K562 (cell line): ENCODE results near the gene SH3BGRL3. TPM values are rescaled to one million over a fixed set of nuclear protein-coding genes. Genes with fewer than 3 reads are reported as not detected.
A peak's percentile ranks its signal among the peaks of the same experiment; 100 is the strongest.

Experiments used
- CBX5 ChIP-seq: IDR thresholded peaks from 2 replicates; pipeline ENCODE4 v1.6.1; 2014; ENCODE audit warnings: low read depth, borderline replicate concordance
- ETV1 ChIP-seq: fragments of 450-650 bp; conservative IDR thresholded peaks from 2 replicates; pipeline ENCODE4 v1.6.1; 2016; ENCODE audit warnings: missing genetic modification characterization, control low read depth, low read depth, missing compliant biosample characterization
- GABPB2 ChIP-seq: fragments of 250-450 bp; sonication (Bioruptor Pico); conservative IDR thresholded peaks from 2 replicates; pipeline ENCODE4 v1.5.1; 2021; ENCODE audit warnings: mild to moderate bottlenecking
- HDAC1 ChIP-seq, 2 experiments: fragments of 450-650 bp; IDR thresholded peaks; 2 replicates each; pipeline ENCODE4 v1.6.1; 2016 to 2017; ENCODE audit warnings: inconsistent platforms in 1 of 2, mild to moderate bottlenecking in 1 of 2, moderate library complexity in 1 of 2
- HMG20B ChIP-seq: fragments of 250-450 bp; sonication (Bioruptor Pico); IDR thresholded peaks from 2 replicates; pipeline ENCODE4 v1.5.0; 2021; ENCODE audit warnings: mild to moderate bottlenecking
- MXI1 ChIP-seq: IDR thresholded peaks from 2 replicates; pipeline ENCODE4 v1.6.1; 2011; ENCODE audit warnings: low read depth, mild to moderate bottlenecking, improper control_type of control experiment, low read length
- NEUROD1 ChIP-seq: fragments of 150-350 bp; IDR thresholded peaks from 2 replicates; pipeline ENCODE4 v1.6.1; 2014; ENCODE audit warnings: borderline replicate concordance, low read length, low read depth; ENCODE audit not compliant: partially characterized antibody
- NR2C1 ChIP-seq, 2 experiments: fragments of 450-650 bp; IDR thresholded peaks; 2 replicates each; pipeline ENCODE4 v1.6.1; 2017; ENCODE audit warnings: mild to moderate bottlenecking in 2 of 2, antibody characterized with exemption in 1 of 2, inconsistent platforms in 1 of 2, missing compliant biosample characterization in 1 of 2, missing genetic modification characterization in 1 of 2
- PURB ChIP-seq: sonication (generic); formaldehyde crosslinking; IDR thresholded peaks from 2 replicates; pipeline ENCODE4 v1.9.0; 2021; ENCODE audit warnings: low read depth, mild to moderate bottlenecking, missing genetic modification reagents
- RCOR1 ChIP-seq, 2 experiments: IDR thresholded peaks; 2 replicates each; pipeline ENCODE4 v1.6.1; 2012; ENCODE audit warnings: low read depth in 2 of 2, low read length in 2 of 2, borderline replicate concordance in 1 of 2, improper control_type of control experiment in 1 of 2
- SIN3A ChIP-seq, 2 experiments: fragments of 150-350 bp in 1 of 2; IDR thresholded peaks; 2 replicates each; pipeline ENCODE4 v1.6.1; 2011 to 2016; ENCODE audit warnings: borderline replicate concordance in 2 of 2, low read depth in 2 of 2, low read length in 2 of 2, mild to moderate bottlenecking in 2 of 2, moderate library complexity in 2 of 2; ENCODE audit not compliant: control insufficient read depth in 1 of 2
- SMAD3 ChIP-seq: fragments of 450-650 bp; formaldehyde crosslinking; conservative IDR thresholded peaks from 2 replicates; pipeline ENCODE4 v1.4.0; 2020; ENCODE audit warnings: mild to moderate bottlenecking
- SMAD4 ChIP-seq: fragments of 250-450 bp; sonication (Bioruptor Pico); conservative IDR thresholded peaks from 2 replicates; pipeline ENCODE4 v1.8.0; 2021; ENCODE audit warnings: inconsistent platforms, mild to moderate bottlenecking, moderate library complexity
- TAF7 ChIP-seq: fragments of 450-650 bp; IDR thresholded peaks from 2 replicates; pipeline ENCODE4 v1.6.1; 2016; ENCODE audit warnings: missing genetic modification characterization, missing compliant biosample characterization
- ZFP30 ChIP-seq: fragments of 250-450 bp; sonication (Bioruptor Pico); IDR thresholded peaks from 2 replicates; pipeline ENCODE4 v1.8.0; 2022; ENCODE audit warnings: moderate library complexity, mild to moderate bottlenecking, inconsistent platforms, borderline replicate concordance
- ZKSCAN3 ChIP-seq: fragments of 250-450 bp; sonication (Bioruptor Pico); IDR thresholded peaks from 2 replicates; pipeline ENCODE4 v1.4.0; 2020
- polyA plus RNA-seq, 8 experiments: library from polyadenylated mRNA; depleted of rRNA in 4 of 8; stranded (reverse) in 5 of 8; unstranded in 3 of 8; fragments of >200 nt; fragmentation: Nextera tagmentation in 2 of 8; fragmentation: Illumina TruSeq in 1 of 8; extraction: Ambion mirVana in 2 of 8; extraction: Trizol in 1 of 8; gene quantifications; 2 replicates each; pipeline versions ENCODE4 v1.2.1 to v1.2.3, GENCODE V29; 2011 to 2014; ENCODE audit warnings: inconsistent platforms in 1 of 8, missing spikeins in 1 of 8
- total RNA-seq, 7 experiments: library from RNA; depleted of rRNA in 6 of 7; stranded (reverse); fragments of >200 nt in 6 of 7; fragmentation: Illumina TruSeq in 2 of 7; extraction: Trizol in 2 of 7; gene quantifications; 2 replicates each; pipeline versions ENCODE4 v1.2.1 to v1.2.3, GENCODE V29; 2011 to 2021; ENCODE audit warnings: low replicate concordance in 1 of 7
- TF ChIP-seq, protein P1 (sequence below): fragments of 250-450 bp; sonication (Bioruptor Pico); IDR thresholded peaks from 2 replicates; pipeline ENCODE4 v1.9.0; 2021; ENCODE audit warnings: mild to moderate bottlenecking, inconsistent platforms
- TF ChIP-seq, protein P2 (sequence below): sonication (generic); formaldehyde crosslinking; IDR thresholded peaks from 2 replicates; pipeline ENCODE4 v1.4.0; 2020; ENCODE audit warnings: mild to moderate bottlenecking, missing genetic modification reagents
- TF ChIP-seq, protein P3 (sequence below): fragments of 450-650 bp; IDR thresholded peaks from 2 replicates; pipeline ENCODE4 v1.6.1; 2016; ENCODE audit warnings: low read depth, mild to moderate bottlenecking, moderate library complexity
- TF ChIP-seq, protein P4 (sequence below): sonication (generic); formaldehyde crosslinking; IDR thresholded peaks from 2 replicates; pipeline ENCODE4 v1.8.0; 2022; ENCODE audit warnings: mild to moderate bottlenecking, missing genetic modification reagents

SH3BGRL3 gene
- total and polyA plus RNA-seq, 9 of the 15 experiments (the other 6 are each of a cell fraction or from before 2014, with no cell fraction given): 30.3 to 140 (median 54.2) TPM

DNA sequence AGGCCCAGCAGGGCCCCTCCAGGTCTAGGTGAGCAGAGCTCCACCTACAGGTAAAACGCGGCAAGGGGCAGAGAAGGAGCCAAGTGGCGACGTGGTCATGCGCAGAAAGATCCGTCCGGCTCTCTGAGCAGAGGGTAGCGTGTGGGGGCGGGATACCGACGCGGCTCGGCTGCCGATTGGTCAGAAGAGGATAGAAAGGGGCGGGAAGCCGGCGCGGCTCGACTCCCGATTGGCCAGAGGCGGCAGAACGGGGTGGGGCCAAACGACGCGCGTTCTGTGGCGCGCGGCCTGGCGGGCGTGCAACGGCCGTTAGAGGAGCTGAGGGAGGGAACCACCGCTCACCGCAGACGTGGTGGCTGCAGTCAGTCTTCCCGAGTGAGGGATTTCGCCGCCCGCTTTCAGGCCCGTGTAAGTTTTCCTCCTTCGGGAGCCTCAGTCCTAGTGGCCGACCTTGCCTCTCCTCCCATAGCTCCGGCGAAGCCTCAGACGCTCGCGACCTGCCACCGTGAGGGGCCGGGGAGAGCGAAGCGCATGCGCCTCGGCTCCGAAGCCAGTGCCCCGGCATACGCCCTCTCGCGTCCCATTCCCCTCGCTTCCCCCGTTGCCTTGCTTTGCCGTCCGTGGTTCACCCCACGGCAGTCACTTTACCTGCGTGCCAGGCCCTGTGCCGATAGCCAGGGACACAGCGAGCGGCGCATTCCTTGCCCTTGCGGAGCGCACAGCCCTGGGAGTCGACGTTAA is 45.8 kb upstream of the SH3BGRL3 start, which contains the start of gene CEP85 (continued):
- TF ChIP-seq, protein P1, sequence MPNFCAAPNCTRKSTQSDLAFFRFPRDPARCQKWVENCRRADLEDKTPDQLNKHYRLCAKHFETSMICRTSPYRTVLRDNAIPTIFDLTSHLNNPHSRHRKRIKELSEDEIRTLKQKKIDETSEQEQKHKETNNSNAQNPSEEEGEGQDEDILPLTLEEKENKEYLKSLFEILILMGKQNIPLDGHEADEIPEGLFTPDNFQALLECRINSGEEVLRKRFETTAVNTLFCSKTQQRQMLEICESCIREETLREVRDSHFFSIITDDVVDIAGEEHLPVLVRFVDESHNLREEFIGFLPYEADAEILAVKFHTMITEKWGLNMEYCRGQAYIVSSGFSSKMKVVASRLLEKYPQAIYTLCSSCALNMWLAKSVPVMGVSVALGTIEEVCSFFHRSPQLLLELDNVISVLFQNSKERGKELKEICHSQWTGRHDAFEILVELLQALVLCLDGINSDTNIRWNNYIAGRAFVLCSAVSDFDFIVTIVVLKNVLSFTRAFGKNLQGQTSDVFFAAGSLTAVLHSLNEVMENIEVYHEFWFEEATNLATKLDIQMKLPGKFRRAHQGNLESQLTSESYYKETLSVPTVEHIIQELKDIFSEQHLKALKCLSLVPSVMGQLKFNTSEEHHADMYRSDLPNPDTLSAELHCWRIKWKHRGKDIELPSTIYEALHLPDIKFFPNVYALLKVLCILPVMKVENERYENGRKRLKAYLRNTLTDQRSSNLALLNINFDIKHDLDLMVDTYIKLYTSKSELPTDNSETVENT (CRISPR knock-in tag): peak; percentile 90
- TF ChIP-seq RCOR1 (IDR thresholded peaks at IDR 0.05; ENCODE audit: borderline replicate concordance in 1 of 2, low read depth in 2 of 2, low read length in 2 of 2): peak in 1 of 2 experiments; percentile 54; a peak in 1 of 4 replicates
- peak in 1 of 2 experiments; percentile 55; a peak in 1 of 4 replicates for TF ChIP-seq SIN3A (IDR thresholded peaks at IDR 0.05; ENCODE audit: borderline replicate concordance in 2 of 2, control insufficient read depth in 1 of 2, low read depth in 2 of 2, low read length in 2 of 2)
- TF ChIP-seq, protein P2, sequence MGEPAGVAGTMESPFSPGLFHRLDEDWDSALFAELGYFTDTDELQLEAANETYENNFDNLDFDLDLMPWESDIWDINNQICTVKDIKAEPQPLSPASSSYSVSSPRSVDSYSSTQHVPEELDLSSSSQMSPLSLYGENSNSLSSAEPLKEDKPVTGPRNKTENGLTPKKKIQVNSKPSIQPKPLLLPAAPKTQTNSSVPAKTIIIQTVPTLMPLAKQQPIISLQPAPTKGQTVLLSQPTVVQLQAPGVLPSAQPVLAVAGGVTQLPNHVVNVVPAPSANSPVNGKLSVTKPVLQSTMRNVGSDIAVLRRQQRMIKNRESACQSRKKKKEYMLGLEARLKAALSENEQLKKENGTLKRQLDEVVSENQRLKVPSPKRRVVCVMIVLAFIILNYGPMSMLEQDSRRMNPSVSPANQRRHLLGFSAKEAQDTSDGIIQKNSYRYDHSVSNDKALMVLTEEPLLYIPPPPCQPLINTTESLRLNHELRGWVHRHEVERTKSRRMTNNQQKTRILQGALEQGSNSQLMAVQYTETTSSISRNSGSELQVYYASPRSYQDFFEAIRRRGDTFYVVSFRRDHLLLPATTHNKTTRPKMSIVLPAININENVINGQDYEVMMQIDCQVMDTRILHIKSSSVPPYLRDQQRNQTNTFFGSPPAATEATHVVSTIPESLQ (CRISPR knock-in tag): peak; percentile 96; the same call in 1 of the 2 replicates
- TF ChIP-seq SMAD3: no peak; the same call in 1 of the 2 replicates
- TF ChIP-seq NR2C1 (IDR thresholded peaks at IDR 0.05): no peak
- TF ChIP-seq NR2C1 (tag; IDR thresholded peaks at IDR 0.05): no peak
- no peak for TF ChIP-seq HMG20B (CRISPR knock-in tag)
- TF ChIP-seq PURB (CRISPR knock-in tag): no peak
- TF ChIP-seq, protein P3, sequence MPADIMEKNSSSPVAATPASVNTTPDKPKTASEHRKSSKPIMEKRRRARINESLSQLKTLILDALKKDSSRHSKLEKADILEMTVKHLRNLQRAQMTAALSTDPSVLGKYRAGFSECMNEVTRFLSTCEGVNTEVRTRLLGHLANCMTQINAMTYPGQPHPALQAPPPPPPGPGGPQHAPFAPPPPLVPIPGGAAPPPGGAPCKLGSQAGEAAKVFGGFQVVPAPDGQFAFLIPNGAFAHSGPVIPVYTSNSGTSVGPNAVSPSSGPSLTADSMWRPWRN: peak; percentile 68
- TF ChIP-seq HDAC1 (IDR thresholded peaks at IDR 0.05): peak in 1 of 2 experiments; percentile 92; a peak in 2 of 4 replicates
- TF ChIP-seq TAF7: peak; percentile 69; the same call in 1 of the 2 replicates
- TF ChIP-seq, protein P4, sequence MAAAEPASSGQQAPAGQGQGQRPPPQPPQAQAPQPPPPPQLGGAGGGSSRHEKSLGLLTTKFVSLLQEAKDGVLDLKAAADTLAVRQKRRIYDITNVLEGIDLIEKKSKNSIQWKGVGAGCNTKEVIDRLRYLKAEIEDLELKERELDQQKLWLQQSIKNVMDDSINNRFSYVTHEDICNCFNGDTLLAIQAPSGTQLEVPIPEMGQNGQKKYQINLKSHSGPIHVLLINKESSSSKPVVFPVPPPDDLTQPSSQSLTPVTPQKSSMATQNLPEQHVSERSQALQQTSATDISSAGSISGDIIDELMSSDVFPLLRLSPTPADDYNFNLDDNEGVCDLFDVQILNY: no peak; the same call in 1 of the 2 replicates
- TF ChIP-seq ZFP30 (CRISPR knock-in tag): no peak
- TF ChIP-seq ZKSCAN3: no peak
- 0 out of 2 replicates have a peak, but pooled peaks have one; percentile 39 for TF ChIP-seq CBX5
- TF ChIP-seq NEUROD1: peak; percentile 90
- TF ChIP-seq GABPB2 (CRISPR knock-in tag): no peak
- peak; percentile 59; the same call in 1 of the 2 replicates for TF ChIP-seq MXI1
- no peak for TF ChIP-seq ETV1
- TF ChIP-seq SMAD4 (CRISPR knock-in tag): peak; percentile 54; the same call in 1 of the 2 replicates
